WTC11 (cell line): ENCODE data around the gene AVP. TPM values are rescaled to one million over a fixed set of nuclear protein-coding genes. Genes with fewer than 3 reads are reported as not detected.

ENCODE experiments used
- ATAC-seq: fragments of 200-7000 bp; cut with Tn5 transposase; 2 replicates; pipeline ENCODE4 v1.10.0; 2021; ENCODE audit warnings: mild to moderate bottlenecking, moderate library complexity
- Bru-seq: library from RNA; stranded (reverse); fragments of 400-500 nt; gene quantifications from one replicate; lab custom pipeline; 2021; lab: Mats Ljungman, UMichigan
- CTCF ChIA-PET: fragments of 300-600 bp; sonication (Branson Sonifier 250); formaldehyde crosslinking; loops from one replicate; lab custom pipeline; 2021; ENCODE audit warnings: antibody characterized with exemption; lab: Charles Lee
- POLR2A ChIA-PET: fragments of 350-600 bp; sonication (Branson Sonifier 250); formaldehyde crosslinking; loops from one replicate; lab custom pipeline; 2021; ENCODE audit warnings: antibody characterized with exemption; lab: Charles Lee
- DNase-seq: peaks from one replicate; pipeline ENCODE4 v3.0.0; 2021; ENCODE audit warnings: low spot score
- H3K27ac Mint-ChIP-seq: 2 replicates; pipeline ENCODE4 v1.8.0; 2021; ENCODE audit warnings: mixed read lengths
- H3K27me3 Mint-ChIP-seq: 2 replicates; pipeline ENCODE4 v1.8.0; 2021; ENCODE audit warnings: low read depth, mild to moderate bottlenecking, moderate library complexity, mixed read lengths
- H3K36me3 Mint-ChIP-seq: 2 replicates; pipeline ENCODE4 v1.8.0; 2021; ENCODE audit warnings: mixed read lengths
- H3K4me1 Mint-ChIP-seq: 2 replicates; pipeline ENCODE4 v1.8.0; 2022; ENCODE audit warnings: mixed read lengths
- H3K4me3 Mint-ChIP-seq: 2 replicates; pipeline ENCODE4 v1.8.0; 2021; ENCODE audit warnings: mild to moderate bottlenecking, moderate library complexity, mixed read lengths
- H3K9me3 Mint-ChIP-seq: 2 replicates; pipeline ENCODE4 v1.8.0; 2021; ENCODE audit warnings: mixed read lengths
- ATF1 ChIP-seq: sonication (generic); formaldehyde crosslinking; IDR thresholded peaks from 2 replicates; pipeline ENCODE4 v1.8.1; 2023; ENCODE audit warnings: mild to moderate bottlenecking, moderate library complexity, missing genetic modification reagents
- ATF6 ChIP-seq: sonication (generic); formaldehyde crosslinking; IDR thresholded peaks from 2 replicates; pipeline ENCODE4 v1.8.1; 2023; ENCODE audit warnings: mild to moderate bottlenecking, missing genetic modification reagents
- CREB1 ChIP-seq: sonication (generic); formaldehyde crosslinking; IDR thresholded peaks from 2 replicates; pipeline ENCODE4 v1.8.0; 2023; ENCODE audit warnings: mild to moderate bottlenecking, missing genetic modification reagents
- CREM ChIP-seq: sonication (generic); formaldehyde crosslinking; IDR thresholded peaks from 2 replicates; pipeline ENCODE4 v1.8.1; 2022; ENCODE audit warnings: mild to moderate bottlenecking, missing genetic modification reagents, moderate library complexity
- E2F4 ChIP-seq: sonication (generic); formaldehyde crosslinking; IDR thresholded peaks from 2 replicates; pipeline ENCODE4 v1.8.1; 2022; ENCODE audit warnings: low read depth, mild to moderate bottlenecking, moderate library complexity, missing genetic modification reagents, borderline replicate concordance
- ELF4 ChIP-seq: sonication (generic); formaldehyde crosslinking; IDR thresholded peaks from 2 replicates; pipeline ENCODE4 v1.8.1; 2022; ENCODE audit warnings: low read depth, mild to moderate bottlenecking, moderate library complexity, missing genetic modification reagents
- FOXP4 ChIP-seq: sonication (generic); formaldehyde crosslinking; IDR thresholded peaks from 2 replicates; pipeline ENCODE4 v1.8.0; 2022; ENCODE audit warnings: mild to moderate bottlenecking, missing genetic modification reagents
- IRF2 ChIP-seq: sonication (generic); formaldehyde crosslinking; IDR thresholded peaks from 2 replicates; pipeline ENCODE4 v1.8.0; 2022; ENCODE audit warnings: low read depth, missing genetic modification reagents, borderline replicate concordance
- MYBL2 ChIP-seq: sonication (generic); formaldehyde crosslinking; IDR thresholded peaks from 2 replicates; pipeline ENCODE4 v1.8.1; 2023; ENCODE audit warnings: mild to moderate bottlenecking, moderate library complexity, missing genetic modification reagents
- RORB ChIP-seq: fragments of 250-450 bp; sonication (Bioruptor Pico); IDR thresholded peaks from 2 replicates; pipeline ENCODE4 v1.9.0; 2021; ENCODE audit warnings: mild to moderate bottlenecking
- TCF7 ChIP-seq: sonication (generic); formaldehyde crosslinking; IDR thresholded peaks from 2 replicates; pipeline ENCODE4 v1.8.0; 2022; ENCODE audit warnings: mild to moderate bottlenecking, low read depth, missing genetic modification reagents, moderate library complexity
- TP53 ChIP-seq: sonication (generic); formaldehyde crosslinking; IDR thresholded peaks from 2 replicates; pipeline ENCODE4 v1.8.1; 2023; ENCODE audit warnings: mild to moderate bottlenecking, missing genetic modification reagents
- ZNF232 ChIP-seq: sonication (generic); formaldehyde crosslinking; IDR thresholded peaks from 2 replicates; pipeline ENCODE4 v1.8.0; 2022; ENCODE audit warnings: mild to moderate bottlenecking, missing genetic modification reagents
- long read RNA-seq, 3 experiments: library from RNA in 1 of 3; library from capped mRNA in 1 of 3; library from polyadenylated mRNA in 1 of 3; unstranded in 2 of 3; stranded (forward) in 1 of 3; transcript quantifications; one replicate each; pipeline ENCODE4 v2.0.0, GENCODE V29; 2021
- total RNA-seq: library from RNA; stranded (reverse); gene quantifications from 3 replicates; pipeline ENCODE4 v1.2.3, GENCODE V29; 2021
- TF ChIP-seq, protein P1 (sequence below): sonication (generic); formaldehyde crosslinking; IDR thresholded peaks from 2 replicates; pipeline ENCODE4 v1.8.0; 2022; ENCODE audit warnings: mild to moderate bottlenecking, missing genetic modification reagents
- TF ChIP-seq, protein P2 (sequence below): sonication (generic); formaldehyde crosslinking; IDR thresholded peaks from 2 replicates; pipeline ENCODE4 v1.8.0; 2023; ENCODE audit warnings: missing genetic modification reagents
- TF ChIP-seq, protein P3 (sequence below): sonication (generic); formaldehyde crosslinking; IDR thresholded peaks from 2 replicates; pipeline ENCODE4 v1.8.0; 2022; ENCODE audit warnings: mild to moderate bottlenecking, missing genetic modification reagents

Gene AVP, protein sequence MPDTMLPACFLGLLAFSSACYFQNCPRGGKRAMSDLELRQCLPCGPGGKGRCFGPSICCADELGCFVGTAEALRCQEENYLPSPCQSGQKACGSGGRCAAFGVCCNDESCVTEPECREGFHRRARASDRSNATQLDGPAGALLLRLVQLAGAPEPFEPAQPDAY
- total RNA-seq (0.32 to 0.50 TPM (median 0.34 TPM) in 3 replicates), Bru-seq, nascent RNA (not detected)
- long read RNA-seq, experiment 1, partial matches to known transcripts = 1 of 2 reads
- long read RNA-seq, experiment 1, other reads (novel, unspliced or antisense) = 1 of 2 reads
- long read RNA-seq, experiment 2 = 0 reads
- long read RNA-seq, experiment 3 = 0 reads

GRCh38 chr20:3084283-3084985, at the start of gene AVP:
AVP (minus strand) TSS chr20:3084724; CDS start chr20:3084674, 50 bp downstream.
- Mint-ChIP-seq H3K36me3 (no peaks in the 10 kb centered on the region), H3K4me3 (peak within 1 kb of the TSS; percentile 60), H3K4me1 (peaks cover 7% of the 10 kb centered on the region; the same call in 1 of the 2 replicates), H3K27me3 (peaks cover 47% of the 10 kb centered on the region), H3K9me3 (no peaks in the 10 kb centered on the region), H3K27ac (no peak within 1 kb of the TSS)
- ATAC-seq (no peak), DNase-seq (no peak)
- POLR2A ChIA-PET = no interaction called here
- TF ChIP-seq ATF1 (CRISPR knock-in tag) (no peak), CREB1 (no peak), ATF6 (no peak), TCF7 (no peak), IRF2 (CRISPR knock-in tag) (no peak)
- TF ChIP-seq, protein P1, sequence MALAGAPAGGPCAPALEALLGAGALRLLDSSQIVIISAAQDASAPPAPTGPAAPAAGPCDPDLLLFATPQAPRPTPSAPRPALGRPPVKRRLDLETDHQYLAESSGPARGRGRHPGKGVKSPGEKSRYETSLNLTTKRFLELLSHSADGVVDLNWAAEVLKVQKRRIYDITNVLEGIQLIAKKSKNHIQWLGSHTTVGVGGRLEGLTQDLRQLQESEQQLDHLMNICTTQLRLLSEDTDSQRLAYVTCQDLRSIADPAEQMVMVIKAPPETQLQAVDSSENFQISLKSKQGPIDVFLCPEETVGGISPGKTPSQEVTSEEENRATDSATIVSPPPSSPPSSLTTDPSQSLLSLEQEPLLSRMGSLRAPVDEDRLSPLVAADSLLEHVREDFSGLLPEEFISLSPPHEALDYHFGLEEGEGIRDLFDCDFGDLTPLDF = no peak
- CTCF ChIA-PET = interaction anchor here (1.5 kb wide), 1 partner anchor 15 kb away, joined by 5 read pairs; no protein-coding TSS in a partner anchor

DNA sequence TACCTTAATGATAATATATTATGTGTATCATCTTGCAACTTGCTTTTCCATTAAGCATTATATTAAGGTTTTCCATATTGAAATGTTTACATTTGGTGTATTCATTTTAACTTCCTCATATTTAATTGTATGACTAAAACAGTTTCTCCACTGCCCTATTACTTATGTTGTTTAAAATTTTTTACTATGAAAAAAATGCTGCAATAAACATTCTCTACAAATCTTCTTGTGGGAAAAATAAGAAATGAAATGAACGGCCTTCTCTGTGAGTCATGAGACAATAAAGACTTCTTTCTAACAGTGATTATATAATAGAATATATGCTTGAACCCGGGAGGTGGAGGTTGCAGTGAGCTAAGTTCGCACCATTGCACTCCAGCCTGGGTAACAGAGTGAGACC, 49.6 kb upstream of the AVP start:
- H3K27ac Mint-ChIP-seq = no peak overlapping the region
- POLR2A ChIA-PET = no interaction called here
- no peak for TF ChIP-seq E2F4
- no peak for TF ChIP-seq ELF4 (CRISPR knock-in tag)
- TF ChIP-seq, protein P2, sequence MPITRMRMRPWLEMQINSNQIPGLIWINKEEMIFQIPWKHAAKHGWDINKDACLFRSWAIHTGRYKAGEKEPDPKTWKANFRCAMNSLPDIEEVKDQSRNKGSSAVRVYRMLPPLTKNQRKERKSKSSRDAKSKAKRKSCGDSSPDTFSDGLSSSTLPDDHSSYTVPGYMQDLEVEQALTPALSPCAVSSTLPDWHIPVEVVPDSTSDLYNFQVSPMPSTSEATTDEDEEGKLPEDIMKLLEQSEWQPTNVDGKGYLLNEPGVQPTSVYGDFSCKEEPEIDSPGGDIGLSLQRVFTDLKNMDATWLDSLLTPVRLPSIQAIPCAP (CRISPR knock-in tag) = no peak
- no peak for TF ChIP-seq ZNF232 (CRISPR knock-in tag)
- TF ChIP-seq, protein P1 = no peak
- TF ChIP-seq FOXP4 = no peak
- TF ChIP-seq, protein P3, sequence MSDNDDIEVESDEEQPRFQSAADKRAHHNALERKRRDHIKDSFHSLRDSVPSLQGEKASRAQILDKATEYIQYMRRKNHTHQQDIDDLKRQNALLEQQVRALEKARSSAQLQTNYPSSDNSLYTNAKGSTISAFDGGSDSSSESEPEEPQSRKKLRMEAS = no peak
- no peak for TF ChIP-seq TP53 (CRISPR knock-in tag)
- TF ChIP-seq MYBL2 (CRISPR knock-in tag) = no peak
- no peak for TF ChIP-seq RORB (CRISPR knock-in tag)
- no peak for TF ChIP-seq TCF7
- TF ChIP-seq CREM (CRISPR knock-in tag) = no peak
- ATAC-seq = no peak
- H3K9me3 Mint-ChIP-seq = no peaks in the 10 kb centered on the region
- H3K4me3 Mint-ChIP-seq = no peak overlapping the region
- no peaks in the 10 kb centered on the region for H3K27me3 Mint-ChIP-seq
- no peak for DNase-seq
- CTCF ChIA-PET = interaction anchor here (0.7 kb wide), 1 partner anchor 378 kb away, joined by 3 read pairs; no protein-coding TSS in a partner anchor
- no peaks in the 10 kb centered on the region for H3K36me3 Mint-ChIP-seq
- H3K4me1 Mint-ChIP-seq = no peaks in the 10 kb centered on the region
